GM12873 (cell line): ENCODE data around the gene FMO1.

ENCODE experiments used
- TF ChIP-seq, protein P1 (sequence below): IDR thresholded peaks from 2 replicates; pipeline ENCODE4 v1.5.1; 2012; ENCODE audit warnings: low read depth, mild to moderate bottlenecking, moderate library complexity, low read length, control low read depth; ENCODE audit not compliant: insufficient read depth; ENCODE audit errors: missing control alignments

FMO1 gene

DNA sequence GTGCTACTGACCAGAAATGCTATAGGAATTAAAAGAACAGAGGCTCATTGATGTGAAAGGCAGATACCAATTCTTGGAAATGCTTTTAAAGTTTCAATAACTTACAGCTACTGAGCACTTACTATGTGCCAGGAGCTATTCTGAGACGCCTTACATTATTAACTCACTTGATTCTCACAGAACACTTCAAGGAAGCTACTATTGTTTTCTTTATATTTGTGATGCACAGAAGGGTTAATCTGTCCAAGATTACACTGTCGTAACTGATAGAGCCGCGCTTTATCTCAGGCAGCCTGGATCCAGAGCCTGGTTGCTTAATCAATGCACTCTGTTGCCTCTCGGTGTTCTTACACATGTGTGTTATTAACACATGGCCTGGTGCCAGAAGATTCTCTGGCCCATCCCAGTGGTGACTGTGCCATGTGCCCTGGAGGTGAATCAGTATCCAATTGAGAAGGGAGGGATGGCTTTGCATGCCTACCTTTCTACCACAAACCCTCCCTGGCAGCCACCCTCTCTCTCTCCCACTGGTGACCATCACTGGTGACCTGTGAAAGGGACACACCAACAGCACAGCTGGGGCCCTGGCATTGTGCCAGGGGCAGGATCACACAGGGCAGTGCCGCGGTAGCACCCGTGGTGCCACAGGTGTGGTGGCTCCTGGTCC is 8.8 kb downstream of the FMO1 start:
- TF ChIP-seq, protein P1, sequence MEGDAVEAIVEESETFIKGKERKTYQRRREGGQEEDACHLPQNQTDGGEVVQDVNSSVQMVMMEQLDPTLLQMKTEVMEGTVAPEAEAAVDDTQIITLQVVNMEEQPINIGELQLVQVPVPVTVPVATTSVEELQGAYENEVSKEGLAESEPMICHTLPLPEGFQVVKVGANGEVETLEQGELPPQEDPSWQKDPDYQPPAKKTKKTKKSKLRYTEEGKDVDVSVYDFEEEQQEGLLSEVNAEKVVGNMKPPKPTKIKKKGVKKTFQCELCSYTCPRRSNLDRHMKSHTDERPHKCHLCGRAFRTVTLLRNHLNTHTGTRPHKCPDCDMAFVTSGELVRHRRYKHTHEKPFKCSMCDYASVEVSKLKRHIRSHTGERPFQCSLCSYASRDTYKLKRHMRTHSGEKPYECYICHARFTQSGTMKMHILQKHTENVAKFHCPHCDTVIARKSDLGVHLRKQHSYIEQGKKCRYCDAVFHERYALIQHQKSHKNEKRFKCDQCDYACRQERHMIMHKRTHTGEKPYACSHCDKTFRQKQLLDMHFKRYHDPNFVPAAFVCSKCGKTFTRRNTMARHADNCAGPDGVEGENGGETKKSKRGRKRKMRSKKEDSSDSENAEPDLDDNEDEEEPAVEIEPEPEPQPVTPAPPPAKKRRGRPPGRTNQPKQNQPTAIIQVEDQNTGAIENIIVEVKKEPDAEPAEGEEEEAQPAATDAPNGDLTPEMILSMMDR = no peak

GRCh38 chr1:171257607-171258076 is 9.3 kb downstream of the FMO1 start:
- TF ChIP-seq, protein P1 = no peak

- TF ChIP-seq, protein P1 = no peak
These were observed 10.1 kb downstream of the FMO1 start for GRCh38 chr1:171258429-171258828.

- TF ChIP-seq, protein P1 = no peak
These were observed 10.6 kb downstream of the FMO1 start for GRCh38 chr1:171258943-171259342.

- TF ChIP-seq, protein P1 = no peak
These were observed 13.0 kb downstream of the FMO1 start for GRCh38 chr1:171261336-171261735.

GRCh38 chr1:171263901-171264300 is 15.6 kb downstream of the FMO1 start:
- TF ChIP-seq, protein P1 = no peak

- TF ChIP-seq, protein P1 = no peak
These were observed 17.4 kb downstream of the FMO1 start for GRCh38 chr1:171265686-171266085.
